ENCODE results near the gene EVI5L. TPM values are rescaled to one million over a fixed set of nuclear protein-coding genes. Genes with fewer than 3 reads are reported as not detected.

Gene EVI5L
- polyA plus RNA-seq, 1 experiment = 11.7 TPM

Other genes with a start within 250 kb of the EVI5L start
- not detected in 2 replicates for gene CAMSAP3, start 234.4 kb upstream of the EVI5L start, polyA plus RNA-seq (2011; rRNA removed)
- 20.7 and 39.8 TPM in 2 replicates for gene XAB2, start 200.7 kb upstream of the EVI5L start, polyA plus RNA-seq (2011; rRNA removed)
- 8.9 and 28.5 TPM in 2 replicates for gene PET100, start 200.4 kb upstream of the EVI5L start, polyA plus RNA-seq (2011; rRNA removed)
- not detected in 2 replicates for gene PCP2, start 196.5 kb upstream of the EVI5L start, polyA plus RNA-seq (2011; rRNA removed)
- gene STXBP2, start 193.1 kb upstream of the EVI5L start, polyA plus RNA-seq (2011; rRNA removed) = 28.6 and 39.4 TPM in 2 replicates
- gene RETN, start 161.2 kb upstream of the EVI5L start, polyA plus RNA-seq (2011; rRNA removed) = not detected in 2 replicates
- gene MCEMP1, start 153.1 kb upstream of the EVI5L start, polyA plus RNA-seq (2011; rRNA removed) = not detected in 2 replicates
- 59.7 and 85.1 TPM in 2 replicates for gene TRAPPC5, start 149.4 kb upstream of the EVI5L start, polyA plus RNA-seq (2011; rRNA removed)
- gene FCER2, start 128.1 kb upstream of the EVI5L start, polyA plus RNA-seq (2011; rRNA removed) = not detected in 2 replicates
- gene CLEC4G, start 98.1 kb upstream of the EVI5L start, polyA plus RNA-seq (2011; rRNA removed) = not detected in 2 replicates
- gene CD209, start 82.7 kb upstream of the EVI5L start, polyA plus RNA-seq (2011; rRNA removed) = not detected in 2 replicates
- not detected in 2 replicates for gene CLEC4M, start 67.0 kb upstream of the EVI5L start, polyA plus RNA-seq (2011; rRNA removed)
- gene PRR36, start 44.2 kb downstream of the EVI5L start, polyA plus RNA-seq (2011; rRNA removed) = not detected in 2 replicates
- gene LRRC8E, start 58.3 kb downstream of the EVI5L start, polyA plus RNA-seq (2011; rRNA removed) = 6.0 and 8.6 TPM in 2 replicates
- gene MAP2K7, start 73.7 kb downstream of the EVI5L start, polyA plus RNA-seq (2011; rRNA removed) = 6.2 and 8.0 TPM in 2 replicates
- 0.50 and 0.61 TPM in 2 replicates for gene TGFBR3L, start 84.6 kb downstream of the EVI5L start, polyA plus RNA-seq (2011; rRNA removed)
- 16.6 and 28.2 TPM in 2 replicates for gene SNAPC2, start 90.1 kb downstream of the EVI5L start, polyA plus RNA-seq (2011; rRNA removed)
- 1.3 and 2.0 TPM in 2 replicates for gene CTXN1, start 95.9 kb downstream of the EVI5L start, polyA plus RNA-seq (2011; rRNA removed)
- 51.1 and 56.6 TPM in 2 replicates for gene TIMM44, start 113.4 kb downstream of the EVI5L start, polyA plus RNA-seq (2011; rRNA removed)
- 39.9 and 41.2 TPM in 2 replicates for gene ELAVL1, start 175.4 kb downstream of the EVI5L start, polyA plus RNA-seq (2011; rRNA removed)
- gene CCL25, start 222.5 kb downstream of the EVI5L start, polyA plus RNA-seq (2011; rRNA removed) = not detected in 2 replicates

Measured in BJ (cell line).